DOHH2 (cell line): Measurements from ENCODE around the gene CHST13.

ENCODE experiments used
- CTCF ChIP-seq: fragments of 200-600 bp; sonication (generic); IDR thresholded peaks from one replicate; pipeline ENCODE4 v1.5.1; 2014; ENCODE audit warnings: antibody characterized with exemption, mild to moderate bottlenecking, low read depth, low read length; ENCODE audit not compliant: poor library complexity, severe bottlenecking
- EZH2phosphoT487 ChIP-seq: fragments of 200-600 bp; sonication (generic); IDR thresholded peaks from 2 replicates; pipeline ENCODE4 v1.6.1; 2017; ENCODE audit warnings: borderline replicate concordance, mild to moderate bottlenecking, antibody characterized with exemption, low read length, moderate library complexity, mixed read lengths

GRCh38 chr3:126484662-126485061 lies 39.3 kb upstream of the CHST13 start:
- TF ChIP-seq CTCF (no peak), EZH2phosphoT487 (no peak)
